Astrocyte (in vitro differentiated cells and primary cell): ENCODE results near the gene CBX2.

ENCODE experiments used
- EZH2 ChIP-seq: IDR thresholded peaks from 2 replicates; pipeline ENCODE4 v1.6.1; 2012; ENCODE audit warnings: mild to moderate bottlenecking, low read length, inconsistent platforms; ENCODE audit not compliant: insufficient read depth
- TF ChIP-seq, protein P1 (sequence below): IDR thresholded peaks from 2 replicates; pipeline ENCODE4 v1.5.1; 2011; ENCODE audit warnings: low read depth, mild to moderate bottlenecking, inconsistent platforms, low read length, moderate library complexity; ENCODE audit not compliant: insufficient read depth

DNA sequence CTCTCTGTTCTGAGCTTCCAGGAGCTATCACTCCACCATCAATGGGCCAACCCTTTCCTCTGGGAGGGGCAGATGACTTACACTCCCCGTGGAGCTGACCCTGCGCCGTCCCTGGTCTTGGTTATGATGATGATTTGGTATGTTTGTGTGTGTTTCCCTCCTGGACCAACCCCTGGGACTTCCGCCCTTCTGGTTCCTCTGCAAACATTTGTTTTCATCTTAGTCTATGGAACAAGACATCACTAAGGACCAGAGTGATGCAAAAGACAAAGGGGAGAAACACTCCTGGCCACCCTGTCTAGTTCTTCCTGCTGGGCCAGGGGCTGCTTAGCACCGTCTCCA lies 47.6 kb downstream of the CBX2 start:
- TF ChIP-seq, protein P1, sequence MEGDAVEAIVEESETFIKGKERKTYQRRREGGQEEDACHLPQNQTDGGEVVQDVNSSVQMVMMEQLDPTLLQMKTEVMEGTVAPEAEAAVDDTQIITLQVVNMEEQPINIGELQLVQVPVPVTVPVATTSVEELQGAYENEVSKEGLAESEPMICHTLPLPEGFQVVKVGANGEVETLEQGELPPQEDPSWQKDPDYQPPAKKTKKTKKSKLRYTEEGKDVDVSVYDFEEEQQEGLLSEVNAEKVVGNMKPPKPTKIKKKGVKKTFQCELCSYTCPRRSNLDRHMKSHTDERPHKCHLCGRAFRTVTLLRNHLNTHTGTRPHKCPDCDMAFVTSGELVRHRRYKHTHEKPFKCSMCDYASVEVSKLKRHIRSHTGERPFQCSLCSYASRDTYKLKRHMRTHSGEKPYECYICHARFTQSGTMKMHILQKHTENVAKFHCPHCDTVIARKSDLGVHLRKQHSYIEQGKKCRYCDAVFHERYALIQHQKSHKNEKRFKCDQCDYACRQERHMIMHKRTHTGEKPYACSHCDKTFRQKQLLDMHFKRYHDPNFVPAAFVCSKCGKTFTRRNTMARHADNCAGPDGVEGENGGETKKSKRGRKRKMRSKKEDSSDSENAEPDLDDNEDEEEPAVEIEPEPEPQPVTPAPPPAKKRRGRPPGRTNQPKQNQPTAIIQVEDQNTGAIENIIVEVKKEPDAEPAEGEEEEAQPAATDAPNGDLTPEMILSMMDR = no peak
- no peak for TF ChIP-seq EZH2
